ENCODE data around the gene SLC26A1.

- no peak for TF ChIP-seq CTCF (IDR thresholded peaks at IDR 0.05)
- no peak for TF ChIP-seq EZH2phosphoT487 (IDR thresholded peaks at IDR 0.05)
Measured at GRCh38 chr4:956531-957230, 36.5 kb downstream of the SLC26A1 start.
